Stimulated activated CD8-positive, alpha-beta memory T cell treated with anti-CD3 and anti-CD28 coated beads, Interleukin-7, amount 100 ng/mL, for 48 hours (primary cell): ENCODE measurements around the gene KLK8.

Experiments used
- DNase-seq, 2 donors: peaks; one replicate each; pipeline ENCODE4 v3.0.0-alpha.2; 2020; ENCODE audit warnings: low read depth in 1 of 2; ENCODE audit errors: extremely low read depth in 1 of 2

KLK8 gene

GRCh38 chr19:51018745-51019543, 17.5 kb upstream of the KLK8 start:
- DNase-seq, result no peak

- peak; percentile 19 to 36 for DNase-seq
Observed at GRCh38 chr19:51016798-51017683, 15.6 kb upstream of the KLK8 start.

GRCh38 chr19:51015691-51016267, 14.4 kb upstream of the KLK8 start:
- DNase-seq, result no peak

- DNase-seq, result no peak
Observed at GRCh38 chr19:51014242-51014641, 12.8 kb upstream of the KLK8 start.

GRCh38 chr19:51012661-51013190, 11.3 kb upstream of the KLK8 start:
- no peak for DNase-seq

- DNase-seq, result no peak
Observed at GRCh38 chr19:51010066-51010795, 8.8 kb upstream of the KLK8 start.

GRCh38 chr19:51009061-51009891, 7.9 kb upstream of the KLK8 start:
- no peak for DNase-seq

- DNase-seq, result no peak
Observed at GRCh38 chr19:51007488-51007887, 6.1 kb upstream of the KLK8 start.

GRCh38 chr19:51006406-51006805, 5.0 kb upstream of the KLK8 start:
- DNase-seq, result no peak

GRCh38 chr19:51005248-51005647, 3.8 kb upstream of the KLK8 start:
- DNase-seq, result no peak

GRCh38 chr19:51003316-51003715, 1.9 kb upstream of the KLK8 start:
- no peak for DNase-seq

- peak; percentile 11 to 25 for DNase-seq
Observed at GRCh38 chr19:51002542-51003311, 1.3 kb upstream of the KLK8 start.

GRCh38 chr19:51002089-51002532, 707 bp upstream of the KLK8 start:
- no peak for DNase-seq

- DNase-seq, result no peak
Observed at GRCh38 chr19:51000981-51001380, 423 bp downstream of the KLK8 start.

- DNase-seq, result no peak
Observed at GRCh38 chr19:51000426-51000825, 978 bp downstream of the KLK8 start.

GRCh38 chr19:50998686-50999085, 2.7 kb downstream of the KLK8 start:
- DNase-seq, result no peak

GRCh38 chr19:50998061-50998460, 3.3 kb downstream of the KLK8 start:
- no peak for DNase-seq

GRCh38 chr19:50994129-50994528, 7.3 kb downstream of the KLK8 start:
- DNase-seq, result no peak

GRCh38 chr19:50992666-50993035, 8.8 kb downstream of the KLK8 start:
- DNase-seq, result no peak
